NCI-H1105 treated with DMSO at 0.1 percent for 48 hours (cell line): ENCODE measurements around the gene PROCA1.
"Not testable (repeated sequence)": the region's sequence is repeated elsewhere in the genome, so short reads cannot be mapped to it uniquely, and the experiment has no call there.

Source experiments
- DNase-seq: peaks from one replicate; lab custom pipeline; 2025; lab: John Stamatoyannopoulos, UW

PROCA1 gene

DNA sequence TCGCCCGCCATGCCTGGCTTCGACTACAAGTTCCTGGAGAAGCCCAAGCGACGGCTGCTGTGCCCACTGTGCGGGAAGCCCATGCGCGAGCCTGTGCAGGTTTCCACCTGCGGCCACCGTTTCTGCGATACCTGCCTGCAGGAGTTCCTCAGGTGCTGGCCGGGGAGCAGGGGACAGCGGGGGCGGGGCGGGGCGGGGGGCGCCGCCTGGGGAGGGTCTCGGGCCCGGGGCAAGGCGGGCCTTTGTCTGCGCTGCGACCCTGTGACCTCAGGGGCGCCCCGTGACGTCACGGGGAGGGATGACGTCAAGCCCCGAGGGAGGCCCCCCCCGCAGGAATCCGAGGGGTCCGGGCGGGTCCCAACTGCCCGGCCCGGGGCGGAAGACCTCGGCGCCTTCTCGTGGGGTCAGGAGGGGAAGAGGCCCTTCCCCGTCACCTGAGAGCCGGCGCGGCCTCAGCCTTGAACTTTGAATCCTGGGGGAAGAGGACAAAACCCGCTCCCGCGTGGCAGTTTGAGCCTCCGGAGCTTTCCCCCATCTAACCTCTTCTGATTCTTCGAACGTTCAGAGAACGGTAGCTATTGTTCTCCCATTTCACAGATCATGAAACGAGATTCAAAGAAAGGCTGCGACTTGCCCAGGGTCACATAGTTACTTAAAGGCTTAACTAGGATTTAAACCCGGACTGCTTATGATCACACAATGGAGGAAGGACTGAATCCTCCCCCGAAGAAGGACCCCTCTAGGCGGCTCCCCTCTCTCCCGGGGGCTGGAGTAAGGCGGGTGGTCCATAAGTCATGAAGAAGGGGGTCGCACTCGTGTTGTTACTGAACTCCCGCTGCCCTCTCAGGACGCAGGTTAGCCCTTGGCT is 32.6 kb upstream of the PROCA1 start:
- DNase-seq: peak; percentile 8

DNA sequence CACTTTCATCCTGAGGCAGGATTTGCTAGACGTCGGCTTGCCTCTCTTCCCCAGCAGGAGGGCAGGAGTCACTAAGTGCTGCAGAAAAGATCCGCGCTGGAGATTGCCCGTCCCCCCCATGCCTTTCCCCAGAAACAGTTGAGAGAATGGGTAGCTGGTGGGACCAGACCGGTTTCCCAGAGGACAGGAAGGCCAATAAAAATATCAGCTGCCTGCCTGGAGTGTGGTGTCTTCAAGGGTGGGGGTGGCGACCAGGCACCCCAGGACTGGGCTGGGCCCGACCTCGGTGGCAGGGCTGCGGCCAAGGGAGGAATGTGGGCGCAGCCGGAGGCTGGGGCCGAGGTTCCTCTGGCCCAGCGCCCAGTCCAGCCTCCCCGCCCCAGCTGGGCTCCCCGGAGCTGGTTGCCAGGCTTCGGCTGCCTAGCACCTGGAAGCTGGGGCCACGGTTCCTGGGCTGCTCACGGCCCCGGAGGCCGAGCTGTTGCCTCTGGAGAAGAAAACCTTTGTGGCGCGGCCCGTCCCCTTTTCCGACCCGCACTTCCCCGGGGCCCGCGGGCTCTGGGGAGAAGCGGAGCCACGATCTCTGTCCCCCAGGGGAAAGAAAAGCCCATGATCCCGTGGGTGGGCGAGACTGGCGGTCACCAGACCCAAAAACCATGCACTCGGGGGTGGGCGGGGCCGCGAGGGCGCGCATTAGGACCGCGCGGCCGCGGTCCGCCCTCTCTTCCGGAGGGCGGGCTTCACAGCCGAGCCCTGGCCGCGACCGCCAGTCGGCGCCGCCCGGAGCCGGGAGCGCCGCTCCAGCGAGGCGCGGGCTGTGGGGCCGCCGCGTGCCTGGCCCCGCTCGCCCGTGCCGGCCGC is 31.8 kb upstream of the PROCA1 start, which contains the start of gene TRAF4:
TSS of gene TRAF4 (plus strand) at position 769 of the 861 bp plus-strand sequence. CDS start 102 bp downstream, outside the sequence.
- peak; percentile 73 for DNase-seq

DNA sequence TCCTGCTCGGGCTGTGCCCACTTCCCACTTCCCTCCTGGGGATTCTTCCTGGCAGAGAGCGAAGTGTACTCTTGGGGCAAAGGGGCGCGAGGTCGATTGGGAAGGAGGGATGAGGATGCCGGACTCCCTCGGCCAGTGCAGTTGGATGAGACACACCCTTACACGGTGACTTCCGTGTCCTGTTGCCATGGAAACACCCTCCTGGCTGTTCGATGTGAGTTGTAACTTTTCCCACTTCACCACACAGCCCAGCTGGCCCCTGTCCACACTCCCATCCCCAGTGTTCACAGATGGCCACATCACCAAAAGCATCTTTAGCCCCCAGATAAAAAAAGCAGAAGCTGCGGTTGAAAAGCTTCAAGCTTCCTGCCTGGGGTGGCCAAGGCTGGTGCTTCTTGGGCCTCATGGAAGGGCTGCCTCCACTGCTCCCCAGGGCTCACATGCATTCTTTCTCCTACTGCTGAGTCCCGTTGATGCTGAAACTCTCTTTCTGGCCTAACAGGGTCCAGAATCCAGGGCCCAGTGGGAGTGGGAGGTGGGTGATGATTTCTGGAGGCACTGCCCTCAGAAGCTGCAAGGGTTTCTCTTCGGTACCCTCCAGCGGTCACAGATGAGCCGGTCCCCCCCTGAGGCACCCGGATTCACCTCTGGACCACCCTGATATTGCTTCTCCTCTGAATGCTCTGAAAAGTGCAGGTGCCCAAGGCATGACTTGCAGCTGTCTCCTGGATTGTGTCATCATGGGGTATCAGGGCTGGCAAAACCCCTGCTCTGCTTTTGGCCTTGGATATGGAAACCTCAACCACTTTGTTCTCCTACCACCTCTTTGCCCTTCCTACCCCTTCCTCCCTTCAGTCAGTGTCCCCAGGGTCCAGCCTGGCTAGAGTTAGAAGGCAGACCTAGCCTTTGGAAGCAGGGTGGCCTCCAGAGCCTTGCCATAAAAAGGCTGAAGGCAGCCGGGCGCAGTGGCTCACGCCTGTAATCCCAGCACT is 30.0 kb upstream of the PROCA1 start:
- DNase-seq: no peak

DNA sequence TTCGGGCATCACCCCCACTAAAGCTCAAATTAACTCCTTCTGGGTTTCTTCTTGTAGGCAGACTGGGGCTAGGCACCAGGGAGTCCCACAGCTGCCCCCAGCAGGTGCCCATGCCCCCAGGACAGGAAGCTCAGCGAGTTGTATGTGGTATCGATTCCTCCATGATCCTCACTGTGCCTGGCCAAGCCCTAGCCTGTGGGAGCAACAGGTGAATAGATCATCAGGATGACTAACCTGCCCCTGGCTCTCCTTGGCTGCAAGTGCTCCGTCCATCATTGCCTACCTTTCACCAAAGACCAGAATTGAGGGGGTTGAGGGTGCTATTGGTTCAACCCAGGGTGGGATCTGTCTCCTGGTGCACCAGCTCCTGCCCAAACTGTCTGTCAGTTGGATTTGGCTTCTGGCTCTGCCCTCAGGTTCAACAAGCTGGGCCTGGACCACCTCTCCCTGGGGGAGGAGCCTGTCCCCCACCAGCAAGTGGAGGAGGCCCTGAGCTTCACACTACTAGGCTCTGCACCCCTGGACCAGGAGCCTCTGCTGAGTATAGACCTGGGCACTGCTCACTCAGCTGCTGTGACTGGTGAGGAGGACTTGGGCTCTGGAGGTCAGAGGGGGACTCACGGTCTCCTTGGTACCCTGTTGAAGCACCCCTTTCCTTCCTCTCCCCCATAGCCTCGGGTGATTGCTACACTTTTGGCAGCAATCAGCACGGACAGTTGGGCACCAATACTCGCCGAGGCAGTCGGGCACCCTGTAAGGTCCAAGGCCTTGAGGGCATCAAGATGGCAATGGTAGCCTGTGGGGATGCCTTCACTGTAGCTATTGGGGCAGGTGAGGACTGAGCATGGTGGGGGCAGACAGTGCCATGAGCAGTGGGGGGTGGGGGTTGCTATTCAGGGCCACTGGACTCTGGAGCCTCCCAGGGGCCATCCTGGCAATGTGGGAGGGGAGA is 29.0 kb upstream of the PROCA1 start:
- no peak for DNase-seq

DNA sequence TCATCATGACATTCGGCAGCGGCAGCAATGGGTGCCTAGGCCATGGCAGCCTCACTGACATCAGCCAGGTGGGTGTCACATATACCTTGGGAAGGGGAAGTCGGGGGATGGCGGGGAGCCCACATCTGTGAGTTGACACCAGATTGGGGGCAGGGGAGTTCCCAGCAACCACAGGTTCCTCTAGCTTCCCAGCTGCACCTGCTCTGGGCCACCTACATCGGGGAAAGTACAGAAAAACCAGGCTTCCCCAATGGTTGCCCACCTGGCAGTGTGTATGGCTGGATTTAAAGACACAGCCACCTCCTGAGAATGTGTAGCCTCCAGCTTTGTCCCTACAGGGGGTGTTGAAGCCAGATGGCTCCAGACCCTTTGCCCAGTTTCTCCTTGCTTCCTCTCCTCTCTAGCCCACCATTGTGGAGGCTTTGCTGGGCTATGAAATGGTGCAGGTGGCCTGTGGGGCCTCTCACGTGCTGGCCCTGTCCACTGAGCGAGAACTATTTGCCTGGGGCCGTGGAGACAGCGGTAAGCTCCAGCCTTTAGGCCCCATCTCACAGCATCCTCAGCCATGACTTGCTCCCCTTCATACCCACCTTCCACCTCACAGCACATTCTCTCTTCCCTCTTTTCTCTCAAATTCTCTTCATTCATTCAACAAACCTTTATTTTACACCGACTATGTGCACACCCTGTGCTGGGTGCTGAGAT is 27.1 kb upstream of the PROCA1 start:
- DNase-seq: no peak

DNA sequence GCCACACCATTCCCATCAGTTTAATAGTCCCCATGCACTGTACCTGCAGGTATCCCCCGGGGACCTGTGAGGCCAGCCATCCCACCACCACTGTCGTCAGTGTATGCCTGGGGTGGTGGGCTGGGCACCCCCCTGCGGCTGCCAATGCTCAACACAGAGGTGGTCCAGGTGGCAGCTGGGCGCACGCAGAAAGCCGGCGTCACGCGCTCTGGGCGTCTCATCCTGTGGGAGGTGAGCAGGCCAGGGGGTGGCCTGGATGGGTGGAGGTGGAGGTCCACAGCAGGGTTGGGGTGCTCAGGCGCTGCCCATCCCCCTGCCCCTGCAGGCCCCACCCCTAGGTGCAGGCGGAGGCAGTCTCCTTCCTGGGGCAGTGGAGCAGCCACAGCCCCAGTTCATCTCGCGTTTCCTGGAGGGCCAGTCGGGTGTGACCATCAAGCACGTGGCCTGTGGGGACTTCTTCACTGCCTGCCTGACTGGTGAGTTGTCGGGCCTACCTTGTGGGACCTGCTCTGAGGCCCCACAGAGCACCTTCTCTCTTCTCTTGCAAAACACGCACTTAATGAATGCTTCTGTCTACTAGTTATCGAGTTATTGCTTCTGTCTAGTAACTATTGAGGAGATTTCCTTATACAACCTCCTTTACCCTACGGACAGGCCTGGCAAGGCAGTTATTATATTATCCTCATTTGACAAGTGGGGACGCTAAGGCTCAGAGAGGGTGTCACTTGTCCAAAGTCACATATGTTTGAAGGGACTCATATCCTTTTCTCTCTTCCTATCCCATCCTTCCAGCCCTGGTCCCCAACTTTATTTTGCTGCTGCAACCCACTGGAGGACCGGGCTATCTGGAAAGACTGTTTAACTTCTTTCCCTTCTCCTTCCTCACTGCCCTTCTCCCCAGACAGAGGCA is 26.3 kb upstream of the PROCA1 start:
- DNase-seq: no peak

DNA sequence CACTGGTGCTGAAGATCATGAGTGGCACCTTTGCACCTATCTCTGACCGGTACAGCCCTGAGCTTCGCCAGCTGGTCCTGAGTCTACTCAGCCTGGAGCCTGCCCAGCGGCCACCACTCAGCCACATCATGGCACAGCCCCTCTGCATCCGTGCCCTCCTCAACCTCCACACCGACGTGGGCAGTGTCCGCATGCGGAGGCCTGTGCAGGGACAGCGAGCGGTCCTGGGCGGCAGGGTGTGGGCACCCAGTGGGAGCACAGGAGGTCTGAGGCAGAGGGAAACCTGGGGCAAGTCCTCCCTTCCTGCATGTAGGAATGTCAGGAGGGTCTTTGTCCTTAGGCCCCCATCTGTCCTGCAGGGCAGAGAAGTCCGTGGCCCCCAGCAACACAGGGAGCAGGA is 25.6 kb upstream of the PROCA1 start:
- no peak for DNase-seq

DNA sequence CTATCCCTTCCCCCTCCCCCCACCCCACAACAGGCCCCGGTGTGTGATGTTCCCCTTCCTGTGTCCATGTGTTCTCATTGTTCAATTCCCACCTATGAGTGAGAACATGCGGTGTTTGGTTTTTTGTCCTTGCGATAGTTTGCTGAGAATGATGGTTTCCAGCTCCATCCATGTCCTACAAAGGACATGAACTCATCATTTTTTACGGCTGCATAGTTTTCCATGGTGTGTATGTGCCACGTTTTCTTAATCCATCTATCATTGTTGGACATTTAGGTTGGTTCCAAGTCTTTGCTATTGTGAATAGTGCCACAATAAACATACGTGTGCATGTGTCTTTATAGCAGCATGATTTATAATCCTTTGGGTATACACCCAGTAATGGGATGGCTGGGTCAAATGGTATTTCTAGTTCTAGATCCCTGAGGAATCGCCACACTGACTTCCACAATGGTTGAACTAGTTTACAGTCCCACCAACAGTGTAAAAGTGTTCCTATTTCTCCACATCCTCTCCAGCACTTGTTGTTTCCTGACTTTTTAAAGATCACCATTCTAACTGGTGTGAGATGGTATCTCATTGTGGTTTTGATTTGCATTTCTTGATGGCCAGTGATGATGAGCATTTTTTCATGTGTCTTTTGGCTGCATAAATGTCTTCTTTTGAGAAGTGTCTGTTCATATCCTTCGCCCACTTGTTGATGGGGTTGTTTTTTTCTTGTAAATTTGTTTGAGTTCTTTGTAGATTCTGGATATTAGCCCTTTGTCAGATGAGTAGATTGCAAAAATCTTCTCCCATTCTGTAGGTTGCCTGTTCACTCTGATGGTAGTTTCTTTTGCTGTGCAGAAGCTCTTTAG is 24.5 kb upstream of the PROCA1 start:
- not testable (repeated sequence) for DNase-seq

DNA sequence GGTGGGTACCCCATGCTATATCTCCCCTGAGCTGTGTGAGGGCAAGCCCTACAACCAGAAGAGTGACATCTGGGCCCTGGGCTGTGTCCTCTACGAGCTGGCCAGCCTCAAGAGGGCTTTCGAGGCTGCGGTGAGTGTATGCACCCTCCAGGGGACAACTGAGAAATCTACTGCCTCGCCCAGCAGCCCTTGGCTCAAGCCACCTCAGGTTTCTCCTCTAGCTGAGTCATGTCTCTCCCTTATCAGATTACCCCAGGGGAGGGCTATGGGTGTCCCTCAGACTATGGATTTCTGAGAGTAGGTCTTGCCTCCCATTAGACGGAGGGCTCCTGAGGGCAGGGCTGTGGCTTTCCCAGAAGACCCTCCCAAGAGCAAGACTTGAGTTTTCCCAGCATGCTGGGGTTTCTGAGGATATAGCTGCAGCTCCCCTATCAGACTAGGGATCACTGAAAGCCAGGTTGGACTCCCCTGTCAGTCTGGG is 23.6 kb upstream of the PROCA1 start:
- no peak for DNase-seq

DNA sequence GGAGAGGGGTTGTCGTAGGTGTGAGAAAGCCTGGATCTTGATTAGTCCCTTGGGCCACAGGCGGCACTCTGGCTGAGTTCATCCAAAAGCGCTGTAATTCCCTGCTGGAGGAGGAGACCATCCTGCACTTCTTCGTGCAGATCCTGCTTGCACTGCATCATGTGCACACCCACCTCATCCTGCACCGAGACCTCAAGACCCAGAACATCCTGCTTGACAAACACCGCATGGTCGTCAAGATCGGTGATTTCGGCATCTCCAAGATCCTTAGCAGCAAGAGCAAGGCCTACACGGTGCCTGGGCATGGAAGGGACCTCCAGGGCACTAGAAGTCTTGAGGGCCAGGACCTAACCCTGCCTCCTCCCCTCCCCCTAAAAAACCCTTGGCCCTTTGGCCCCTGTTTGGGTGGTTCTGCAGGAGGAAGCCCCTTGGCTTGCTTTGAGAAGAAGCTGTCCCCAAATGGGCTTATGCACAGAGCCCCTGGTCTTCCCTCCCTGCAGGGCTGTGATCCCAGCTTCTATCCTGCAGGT is 23.1 kb upstream of the PROCA1 start:
- DNase-seq: no peak

DNA sequence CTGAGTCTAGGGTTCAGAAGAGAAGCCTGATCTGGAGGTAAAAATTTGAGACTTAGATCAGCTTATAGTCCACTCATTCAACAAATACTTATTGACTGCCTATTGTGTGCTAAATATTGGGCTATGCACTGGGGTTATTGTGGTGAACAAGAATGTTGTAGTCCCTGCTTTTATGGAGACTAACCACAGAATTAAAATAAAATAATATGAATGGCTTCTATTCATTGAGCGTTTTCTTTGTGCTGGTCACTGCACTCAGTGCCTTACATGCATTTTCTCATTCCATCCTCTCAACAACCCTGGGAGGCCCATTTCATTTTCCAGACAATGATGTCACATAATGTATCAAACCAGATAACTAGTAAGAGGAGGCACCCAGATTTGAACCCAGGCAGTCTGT is 21.7 kb upstream of the PROCA1 start:
- no peak for DNase-seq

DNA sequence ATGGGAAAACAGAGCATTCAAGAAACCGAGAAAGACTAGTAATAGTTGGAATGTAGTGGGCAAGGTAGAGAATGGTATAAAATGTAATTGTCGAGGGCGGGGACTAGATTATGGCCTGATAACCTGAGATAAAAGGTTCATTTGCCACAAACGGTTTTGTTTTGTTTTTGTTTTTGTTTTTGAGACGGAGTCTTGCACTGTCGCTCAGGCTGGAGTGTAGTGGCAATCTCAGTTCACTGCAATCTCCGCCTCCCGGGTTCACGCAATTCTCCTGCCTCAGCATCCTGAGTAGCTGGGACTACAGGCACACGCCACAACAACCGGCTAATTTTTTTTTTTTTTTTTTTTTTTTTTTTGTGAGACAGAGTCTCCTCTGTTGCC is 18.3 kb upstream of the PROCA1 start:
- DNase-seq: no peak

DNA sequence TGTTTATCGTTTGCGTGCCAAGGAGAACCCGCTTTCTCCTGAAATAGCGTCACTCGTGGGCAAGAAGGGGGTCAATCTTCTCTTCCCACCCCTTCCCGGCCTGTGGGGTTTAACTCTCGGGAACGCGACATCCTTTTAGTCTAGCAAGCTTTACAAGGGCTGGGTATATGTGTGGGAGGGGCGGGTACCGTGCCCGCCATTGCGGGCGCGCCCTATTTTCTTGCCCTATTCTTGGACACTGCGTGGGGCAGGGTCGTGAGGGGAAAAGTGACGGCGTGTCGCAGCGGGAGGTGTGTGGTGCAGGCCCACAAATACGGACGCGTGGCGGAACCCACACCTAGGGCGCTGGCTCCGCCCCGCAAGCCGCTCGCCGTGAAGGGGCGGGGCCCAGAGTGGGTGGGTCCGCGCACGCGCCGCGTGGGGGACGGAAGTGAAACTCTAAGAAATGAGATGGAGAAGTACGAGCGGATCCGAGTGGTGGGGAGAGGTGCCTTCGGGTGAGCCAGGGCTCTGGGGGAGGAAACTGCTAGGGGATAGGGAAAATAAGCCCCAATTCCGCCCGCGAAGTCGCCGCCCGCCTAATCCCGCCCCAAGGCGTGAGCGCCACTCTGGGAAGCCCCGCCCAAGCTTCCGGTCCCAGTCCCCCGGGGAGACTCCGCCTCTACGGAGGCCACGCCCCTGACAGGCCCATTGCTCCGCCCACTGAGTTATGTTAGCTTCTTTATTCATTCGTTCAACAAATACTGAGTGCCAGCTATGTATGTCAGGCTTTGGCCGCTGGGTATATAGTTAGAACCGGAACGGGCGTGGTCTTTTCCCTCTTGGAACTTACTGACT is 16.9 kb upstream of the PROCA1 start, which contains the start of gene NEK8:
TSS of gene NEK8 (plus strand) at position 425 of the 837 bp plus-strand sequence. CDS start at position 451, 26 bp downstream.
- DNase-seq: peak; percentile 82

DNA sequence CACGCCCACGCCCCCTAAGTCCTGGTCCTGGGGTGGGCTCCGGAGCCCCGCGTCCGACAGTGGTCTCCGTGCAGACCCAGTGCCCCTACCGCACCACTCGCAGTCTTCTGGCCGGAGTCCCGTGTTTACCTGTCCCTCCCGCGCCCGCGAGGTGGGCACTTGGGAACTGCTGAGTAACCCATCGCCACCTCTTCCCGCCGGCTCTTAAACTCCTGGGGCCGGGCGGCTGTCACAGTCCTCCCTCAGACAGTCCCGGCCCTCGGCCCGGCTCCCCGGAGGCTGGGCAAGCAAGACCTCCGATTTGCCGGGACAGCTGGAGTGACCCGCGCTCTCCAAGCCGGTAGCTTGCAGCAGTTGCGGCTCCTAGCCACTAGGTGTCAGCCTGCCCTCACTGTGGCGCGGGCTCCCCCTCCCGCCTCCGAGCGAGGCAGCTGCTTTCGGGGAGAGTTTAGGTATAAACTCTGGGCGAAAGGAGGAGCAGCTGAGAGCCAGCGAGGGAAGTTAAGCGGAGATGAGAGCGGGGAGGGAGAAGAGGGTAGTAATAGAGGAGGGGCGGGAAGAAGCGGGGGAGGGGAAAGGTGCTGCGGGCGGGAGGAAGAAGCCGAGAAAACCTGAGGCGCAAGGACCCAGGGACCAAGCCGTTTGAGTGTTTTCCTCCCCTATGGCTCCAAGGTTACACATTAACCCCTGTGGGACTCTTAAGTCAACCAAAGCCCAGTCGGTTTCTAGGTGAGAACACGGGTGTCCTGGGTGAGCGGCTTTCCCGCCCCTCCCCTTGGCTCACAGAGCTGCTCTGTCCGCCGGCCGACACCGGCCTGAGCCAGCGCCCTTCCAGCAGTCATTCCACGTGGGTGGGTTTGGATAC is 15.2 kb upstream of the PROCA1 start:
- DNase-seq: peak; percentile 94

DNA sequence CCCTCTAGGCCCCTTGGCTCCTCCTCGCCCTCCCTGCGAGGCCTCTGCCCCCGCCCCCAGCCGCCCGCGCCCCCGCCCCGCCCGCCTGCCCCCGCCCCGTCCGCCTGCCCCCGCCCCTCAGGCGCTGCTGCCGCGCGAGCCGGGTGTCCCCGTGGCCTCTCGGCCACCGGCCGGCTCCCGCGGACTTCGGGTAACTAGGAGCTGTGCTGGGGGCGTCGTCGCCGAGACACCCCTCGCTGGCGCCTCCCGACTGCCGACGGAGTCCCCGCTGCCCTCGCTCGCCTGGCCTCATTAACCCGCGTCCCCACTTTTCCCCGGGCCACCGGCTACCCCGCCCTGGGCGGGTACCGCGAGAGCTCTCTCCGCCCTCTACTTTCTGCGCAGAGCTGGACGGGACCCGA is 14.5 kb upstream of the PROCA1 start, which contains the start of gene TLCD1:
TSS of gene TLCD1 (minus strand) at position 8 of the 401 bp plus-strand sequence. CDS start 136 bp downstream, outside the sequence.
- peak; percentile 56 for DNase-seq
